ENCODE measurements around the gene CHST15.

GRCh38 chr10:124012583-124012982 is 80.8 kb downstream of the CHST15 start:
- TF ChIP-seq GATA2 (IDR thresholded peaks at IDR 0.05; ENCODE audit: low read depth, low read length), result no peak
- no peak for TF ChIP-seq GATA3 (IDR thresholded peaks at IDR 0.05; ENCODE audit: low read depth, low read length)
